ENCODE results near the gene WRAP73. TPM values are rescaled to one million over a fixed set of nuclear protein-coding genes. Genes with fewer than 3 reads are reported as not detected.

The WRAP73 gene
- total and polyA plus RNA-seq, 2 experiments from 2014 or later: 22.6 to 43.3 TPM

DNA sequence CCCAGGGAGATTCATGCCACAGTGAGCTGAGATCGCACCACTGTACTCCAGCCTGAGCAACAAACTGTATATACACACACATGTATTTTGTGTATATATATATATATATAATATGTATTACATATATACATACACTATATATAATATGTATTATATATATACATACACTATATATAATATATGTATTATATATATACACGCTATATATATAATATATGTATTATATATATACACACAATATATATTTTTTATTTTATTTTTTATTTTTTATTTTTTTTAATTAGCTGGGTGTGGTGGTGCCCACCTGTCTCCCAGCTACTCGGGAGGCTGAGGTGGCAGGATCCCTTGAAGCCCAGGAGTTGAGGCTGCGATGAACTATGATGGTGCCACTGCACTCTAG is 11.7 kb upstream of the WRAP73 start:
- no peak for DNase-seq (ENCODE audit: low spot score)
- H3K36me3 Mint-ChIP-seq (ENCODE audit: low read depth): no peaks in the 10 kb centered on the region
- Histone ChIP-seq H3K4me1 (ENCODE audit: insufficient read depth) (no peaks in the 10 kb centered on the region), H3K9me2 (ENCODE audit: insufficient read depth) (no peaks in the 10 kb centered on the region), H3K4me3 (no peak overlapping the region), H4K20me1 (replicated peaks; ENCODE audit: insufficient read depth) (no peaks in the 10 kb centered on the region), H3K4me2 (no peak overlapping the region), H2AFZ (no peak overlapping the region), H3F3A (replicated peaks; ENCODE audit: low read depth) (0 out of 2 replicates have a peak, but pooled peaks cover 3% of the 10 kb centered on the region), H3K36me3 (ENCODE audit: insufficient read depth) (no peaks in the 10 kb centered on the region), H3K27me3 (ENCODE audit: insufficient read depth) (peaks cover 14% of the 10 kb centered on the region; the same call in 1 of the 2 replicates), H3K27ac (ENCODE audit: low read depth) (no peak overlapping the region), H3K79me2 (replicated peaks; ENCODE audit: insufficient read depth) (no peaks in the 10 kb centered on the region)
- no peak overlapping the region for H3K27ac Mint-ChIP-seq
- no peak overlapping the region for H3K4me3 Mint-ChIP-seq
- peaks cover 20% of the 10 kb centered on the region for H3K27me3 Mint-ChIP-seq (ENCODE audit: insufficient read depth, low read depth, poor library complexity)
- ATAC-seq: no peak
- TF ChIP-seq JUNB (IDR thresholded peaks at IDR 0.05; ENCODE audit: unreplicated experiment): no peak
- no peak for TF ChIP-seq NANOG (IDR thresholded peaks at IDR 0.05; ENCODE audit: borderline replicate concordance)
- no peak for TF ChIP-seq EZH2phosphoT487 (IDR thresholded peaks at IDR 0.05; ENCODE audit: unreplicated experiment)
- TF ChIP-seq, protein P1, sequence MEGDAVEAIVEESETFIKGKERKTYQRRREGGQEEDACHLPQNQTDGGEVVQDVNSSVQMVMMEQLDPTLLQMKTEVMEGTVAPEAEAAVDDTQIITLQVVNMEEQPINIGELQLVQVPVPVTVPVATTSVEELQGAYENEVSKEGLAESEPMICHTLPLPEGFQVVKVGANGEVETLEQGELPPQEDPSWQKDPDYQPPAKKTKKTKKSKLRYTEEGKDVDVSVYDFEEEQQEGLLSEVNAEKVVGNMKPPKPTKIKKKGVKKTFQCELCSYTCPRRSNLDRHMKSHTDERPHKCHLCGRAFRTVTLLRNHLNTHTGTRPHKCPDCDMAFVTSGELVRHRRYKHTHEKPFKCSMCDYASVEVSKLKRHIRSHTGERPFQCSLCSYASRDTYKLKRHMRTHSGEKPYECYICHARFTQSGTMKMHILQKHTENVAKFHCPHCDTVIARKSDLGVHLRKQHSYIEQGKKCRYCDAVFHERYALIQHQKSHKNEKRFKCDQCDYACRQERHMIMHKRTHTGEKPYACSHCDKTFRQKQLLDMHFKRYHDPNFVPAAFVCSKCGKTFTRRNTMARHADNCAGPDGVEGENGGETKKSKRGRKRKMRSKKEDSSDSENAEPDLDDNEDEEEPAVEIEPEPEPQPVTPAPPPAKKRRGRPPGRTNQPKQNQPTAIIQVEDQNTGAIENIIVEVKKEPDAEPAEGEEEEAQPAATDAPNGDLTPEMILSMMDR (conservative IDR thresholded peaks at IDR 0.05; ENCODE audit: low read depth in 2 of 2): no peak
- TF ChIP-seq STAT1 (IDR thresholded peaks at IDR 0.05; ENCODE audit: unreplicated experiment): no peak
- no peak for TF ChIP-seq POLR2AphosphoS5 (IDR thresholded peaks at IDR 0.05; ENCODE audit: low read depth)
- no peak for TF ChIP-seq CREB1 (CRISPR knock-in tag; IDR thresholded peaks at IDR 0.05; ENCODE audit: low read depth)
- TF ChIP-seq ZNF114 (CRISPR knock-in tag; IDR thresholded peaks at IDR 0.05): no peak
- no peak for TF ChIP-seq ZNF331 (CRISPR knock-in tag; IDR thresholded peaks at IDR 0.05; ENCODE audit: low read depth)
- TF ChIP-seq, protein P2, sequence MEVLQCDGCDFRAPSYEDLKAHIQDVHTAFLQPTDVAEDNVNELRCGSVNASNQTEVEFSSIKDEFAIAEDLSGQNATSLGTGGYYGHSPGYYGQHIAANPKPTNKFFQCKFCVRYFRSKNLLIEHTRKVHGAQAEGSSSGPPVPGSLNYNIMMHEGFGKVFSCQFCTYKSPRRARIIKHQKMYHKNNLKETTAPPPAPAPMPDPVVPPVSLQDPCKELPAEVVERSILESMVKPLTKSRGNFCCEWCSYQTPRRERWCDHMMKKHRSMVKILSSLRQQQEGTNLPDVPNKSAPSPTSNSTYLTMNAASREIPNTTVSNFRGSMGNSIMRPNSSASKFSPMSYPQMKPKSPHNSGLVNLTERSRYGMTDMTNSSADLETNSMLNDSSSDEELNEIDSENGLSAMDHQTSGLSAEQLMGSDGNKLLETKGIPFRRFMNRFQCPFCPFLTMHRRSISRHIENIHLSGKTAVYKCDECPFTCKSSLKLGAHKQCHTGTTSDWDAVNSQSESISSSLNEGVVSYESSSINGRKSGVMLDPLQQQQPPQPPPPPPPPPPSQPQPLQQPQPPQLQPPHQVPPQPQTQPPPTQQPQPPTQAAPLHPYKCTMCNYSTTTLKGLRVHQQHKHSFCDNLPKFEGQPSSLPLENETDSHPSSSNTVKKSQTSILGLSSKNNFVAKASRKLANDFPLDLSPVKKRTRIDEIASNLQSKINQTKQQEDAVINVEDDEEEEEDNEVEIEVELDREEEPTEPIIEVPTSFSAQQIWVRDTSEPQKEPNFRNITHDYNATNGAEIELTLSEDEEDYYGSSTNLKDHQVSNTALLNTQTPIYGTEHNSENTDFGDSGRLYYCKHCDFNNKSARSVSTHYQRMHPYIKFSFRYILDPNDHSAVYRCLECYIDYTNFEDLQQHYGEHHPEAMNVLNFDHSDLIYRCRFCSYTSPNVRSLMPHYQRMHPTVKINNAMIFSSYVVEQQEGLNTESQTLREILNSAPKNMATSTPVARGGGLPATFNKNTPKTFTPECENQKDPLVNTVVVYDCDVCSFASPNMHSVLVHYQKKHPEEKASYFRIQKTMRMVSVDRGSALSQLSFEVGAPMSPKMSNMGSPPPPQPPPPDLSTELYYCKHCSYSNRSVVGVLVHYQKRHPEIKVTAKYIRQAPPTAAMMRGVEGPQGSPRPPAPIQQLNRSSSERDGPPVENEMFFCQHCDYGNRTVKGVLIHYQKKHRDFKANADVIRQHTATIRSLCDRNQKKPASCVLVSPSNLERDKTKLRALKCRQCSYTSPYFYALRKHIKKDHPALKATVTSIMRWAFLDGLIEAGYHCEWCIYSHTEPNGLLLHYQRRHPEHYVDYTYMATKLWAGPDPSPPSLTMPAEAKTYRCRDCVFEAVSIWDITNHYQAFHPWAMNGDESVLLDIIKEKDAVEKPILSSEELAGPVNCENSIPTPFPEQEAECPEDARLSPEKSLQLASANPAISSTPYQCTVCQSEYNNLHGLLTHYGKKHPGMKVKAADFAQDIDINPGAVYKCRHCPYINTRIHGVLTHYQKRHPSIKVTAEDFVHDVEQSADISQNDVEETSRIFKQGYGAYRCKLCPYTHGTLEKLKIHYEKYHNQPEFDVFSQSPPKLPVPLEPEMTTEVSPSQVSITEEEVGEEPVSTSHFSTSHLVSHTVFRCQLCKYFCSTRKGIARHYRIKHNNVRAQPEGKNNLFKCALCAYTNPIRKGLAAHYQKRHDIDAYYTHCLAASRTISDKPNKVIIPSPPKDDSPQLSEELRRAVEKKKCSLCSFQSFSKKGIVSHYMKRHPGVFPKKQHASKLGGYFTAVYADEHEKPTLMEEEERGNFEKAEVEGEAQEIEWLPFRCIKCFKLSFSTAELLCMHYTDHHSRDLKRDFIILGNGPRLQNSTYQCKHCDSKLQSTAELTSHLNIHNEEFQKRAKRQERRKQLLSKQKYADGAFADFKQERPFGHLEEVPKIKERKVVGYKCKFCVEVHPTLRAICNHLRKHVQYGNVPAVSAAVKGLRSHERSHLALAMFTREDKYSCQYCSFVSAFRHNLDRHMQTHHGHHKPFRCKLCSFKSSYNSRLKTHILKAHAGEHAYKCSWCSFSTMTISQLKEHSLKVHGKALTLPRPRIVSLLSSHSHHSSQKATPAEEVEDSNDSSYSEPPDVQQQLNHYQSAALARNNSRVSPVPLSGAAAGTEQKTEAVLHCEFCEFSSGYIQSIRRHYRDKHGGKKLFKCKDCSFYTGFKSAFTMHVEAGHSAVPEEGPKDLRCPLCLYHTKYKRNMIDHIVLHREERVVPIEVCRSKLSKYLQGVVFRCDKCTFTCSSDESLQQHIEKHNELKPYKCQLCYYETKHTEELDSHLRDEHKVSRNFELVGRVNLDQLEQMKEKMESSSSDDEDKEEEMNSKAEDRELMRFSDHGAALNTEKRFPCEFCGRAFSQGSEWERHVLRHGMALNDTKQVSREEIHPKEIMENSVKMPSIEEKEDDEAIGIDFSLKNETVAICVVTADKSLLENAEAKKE (CRISPR knock-in tag; IDR thresholded peaks at IDR 0.05): no peak
- TF ChIP-seq, protein P3, sequence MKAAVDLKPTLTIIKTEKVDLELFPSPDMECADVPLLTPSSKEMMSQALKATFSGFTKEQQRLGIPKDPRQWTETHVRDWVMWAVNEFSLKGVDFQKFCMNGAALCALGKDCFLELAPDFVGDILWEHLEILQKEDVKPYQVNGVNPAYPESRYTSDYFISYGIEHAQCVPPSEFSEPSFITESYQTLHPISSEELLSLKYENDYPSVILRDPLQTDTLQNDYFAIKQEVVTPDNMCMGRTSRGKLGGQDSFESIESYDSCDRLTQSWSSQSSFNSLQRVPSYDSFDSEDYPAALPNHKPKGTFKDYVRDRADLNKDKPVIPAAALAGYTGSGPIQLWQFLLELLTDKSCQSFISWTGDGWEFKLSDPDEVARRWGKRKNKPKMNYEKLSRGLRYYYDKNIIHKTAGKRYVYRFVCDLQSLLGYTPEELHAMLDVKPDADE (IDR thresholded peaks at IDR 0.05): no peak
- no peak for TF ChIP-seq EZH2 (IDR thresholded peaks at IDR 0.05; ENCODE audit: low read depth, unreplicated experiment)
- TF ChIP-seq, protein P4, sequence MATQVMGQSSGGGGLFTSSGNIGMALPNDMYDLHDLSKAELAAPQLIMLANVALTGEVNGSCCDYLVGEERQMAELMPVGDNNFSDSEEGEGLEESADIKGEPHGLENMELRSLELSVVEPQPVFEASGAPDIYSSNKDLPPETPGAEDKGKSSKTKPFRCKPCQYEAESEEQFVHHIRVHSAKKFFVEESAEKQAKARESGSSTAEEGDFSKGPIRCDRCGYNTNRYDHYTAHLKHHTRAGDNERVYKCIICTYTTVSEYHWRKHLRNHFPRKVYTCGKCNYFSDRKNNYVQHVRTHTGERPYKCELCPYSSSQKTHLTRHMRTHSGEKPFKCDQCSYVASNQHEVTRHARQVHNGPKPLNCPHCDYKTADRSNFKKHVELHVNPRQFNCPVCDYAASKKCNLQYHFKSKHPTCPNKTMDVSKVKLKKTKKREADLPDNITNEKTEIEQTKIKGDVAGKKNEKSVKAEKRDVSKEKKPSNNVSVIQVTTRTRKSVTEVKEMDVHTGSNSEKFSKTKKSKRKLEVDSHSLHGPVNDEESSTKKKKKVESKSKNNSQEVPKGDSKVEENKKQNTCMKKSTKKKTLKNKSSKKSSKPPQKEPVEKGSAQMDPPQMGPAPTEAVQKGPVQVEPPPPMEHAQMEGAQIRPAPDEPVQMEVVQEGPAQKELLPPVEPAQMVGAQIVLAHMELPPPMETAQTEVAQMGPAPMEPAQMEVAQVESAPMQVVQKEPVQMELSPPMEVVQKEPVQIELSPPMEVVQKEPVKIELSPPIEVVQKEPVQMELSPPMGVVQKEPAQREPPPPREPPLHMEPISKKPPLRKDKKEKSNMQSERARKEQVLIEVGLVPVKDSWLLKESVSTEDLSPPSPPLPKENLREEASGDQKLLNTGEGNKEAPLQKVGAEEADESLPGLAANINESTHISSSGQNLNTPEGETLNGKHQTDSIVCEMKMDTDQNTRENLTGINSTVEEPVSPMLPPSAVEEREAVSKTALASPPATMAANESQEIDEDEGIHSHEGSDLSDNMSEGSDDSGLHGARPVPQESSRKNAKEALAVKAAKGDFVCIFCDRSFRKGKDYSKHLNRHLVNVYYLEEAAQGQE (IDR thresholded peaks at IDR 0.05; ENCODE audit: unreplicated experiment): no peak
- H3K9me3 Mint-ChIP-seq: no peaks in the 10 kb centered on the region; the same call in 2 of the 3 replicates
- peaks cover 15% of the 10 kb centered on the region for H3K4me1 Mint-ChIP-seq

Measured in GM23338 (cell line).